Chondrocyte (in vitro differentiated cells): ENCODE data around the gene LIMCH1. TPM values are rescaled to one million over a fixed set of nuclear protein-coding genes. Genes with fewer than 3 reads are reported as not detected.

ENCODE experiments used
- DNase-seq: peaks from one replicate; pipeline ENCODE4 v3.0.0; 2021; ENCODE audit warnings: mixed read lengths, low spot score
- H3K27ac Mint-ChIP-seq: one replicate; pipeline ENCODE4 v1.8.0; 2021; ENCODE audit warnings: mild to moderate bottlenecking, moderate library complexity, mixed read lengths; ENCODE audit not compliant: unreplicated experiment
- H3K27me3 Mint-ChIP-seq: 2 replicates; pipeline ENCODE4 v1.8.0; 2021; ENCODE audit warnings: low read depth, mixed read lengths
- H3K36me3 Mint-ChIP-seq: 2 replicates; pipeline ENCODE4 v1.8.0; 2021; ENCODE audit warnings: low read depth, mixed read lengths
- H3K4me1 Mint-ChIP-seq: 2 replicates; pipeline ENCODE4 v1.8.0; 2021; ENCODE audit warnings: low read depth, mild to moderate bottlenecking, mixed read lengths
- H3K4me3 Mint-ChIP-seq: one replicate; pipeline ENCODE4 v1.8.0; 2021; ENCODE audit warnings: mild to moderate bottlenecking, moderate library complexity, mixed read lengths; ENCODE audit not compliant: unreplicated experiment
- H3K9me3 Mint-ChIP-seq: 2 replicates; pipeline ENCODE4 v1.8.0; 2021; ENCODE audit warnings: low read depth, mixed read lengths
- total RNA-seq: library from RNA; stranded (reverse); gene quantifications from 3 replicates; pipeline ENCODE4 v1.2.1, GENCODE V29; 2021
- TF ChIP-seq, protein P1 (sequence below): fragments of 200-600 bp; sonication (generic); IDR thresholded peaks from 2 replicates; pipeline ENCODE4 v1.5.0; 2021; ENCODE audit warnings: antibody characterized with exemption, mild to moderate bottlenecking, moderate library complexity

LIMCH1 gene
- total RNA-seq, 1 donor from 2014 or later, result 9.8 TPM

DNA sequence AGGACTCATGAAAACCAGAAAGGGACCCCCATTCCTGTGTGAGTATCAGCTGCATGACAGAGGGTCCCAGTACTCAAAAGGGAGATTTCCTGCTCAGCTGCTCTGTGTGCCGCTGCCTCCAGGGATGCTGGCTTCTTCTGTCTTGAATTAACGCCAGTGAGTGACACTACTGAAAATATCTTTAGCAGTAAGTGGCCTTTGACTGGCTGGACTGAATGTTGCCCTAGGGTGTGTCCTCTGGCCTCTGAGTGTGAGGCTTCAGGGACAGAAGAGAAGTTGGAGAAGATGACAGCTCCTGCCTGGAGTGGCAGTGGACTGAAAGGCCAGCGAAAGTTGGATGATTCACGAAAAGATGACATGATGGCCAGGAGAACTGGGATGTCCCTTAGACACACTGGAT lies 95.4 kb downstream of the LIMCH1 start:
- no peaks in the 10 kb centered on the region for H3K9me3 Mint-ChIP-seq
- TF ChIP-seq, protein P1, sequence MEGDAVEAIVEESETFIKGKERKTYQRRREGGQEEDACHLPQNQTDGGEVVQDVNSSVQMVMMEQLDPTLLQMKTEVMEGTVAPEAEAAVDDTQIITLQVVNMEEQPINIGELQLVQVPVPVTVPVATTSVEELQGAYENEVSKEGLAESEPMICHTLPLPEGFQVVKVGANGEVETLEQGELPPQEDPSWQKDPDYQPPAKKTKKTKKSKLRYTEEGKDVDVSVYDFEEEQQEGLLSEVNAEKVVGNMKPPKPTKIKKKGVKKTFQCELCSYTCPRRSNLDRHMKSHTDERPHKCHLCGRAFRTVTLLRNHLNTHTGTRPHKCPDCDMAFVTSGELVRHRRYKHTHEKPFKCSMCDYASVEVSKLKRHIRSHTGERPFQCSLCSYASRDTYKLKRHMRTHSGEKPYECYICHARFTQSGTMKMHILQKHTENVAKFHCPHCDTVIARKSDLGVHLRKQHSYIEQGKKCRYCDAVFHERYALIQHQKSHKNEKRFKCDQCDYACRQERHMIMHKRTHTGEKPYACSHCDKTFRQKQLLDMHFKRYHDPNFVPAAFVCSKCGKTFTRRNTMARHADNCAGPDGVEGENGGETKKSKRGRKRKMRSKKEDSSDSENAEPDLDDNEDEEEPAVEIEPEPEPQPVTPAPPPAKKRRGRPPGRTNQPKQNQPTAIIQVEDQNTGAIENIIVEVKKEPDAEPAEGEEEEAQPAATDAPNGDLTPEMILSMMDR, result no peak
- no peak overlapping the region for H3K27ac Mint-ChIP-seq
- no peak overlapping the region for H3K4me3 Mint-ChIP-seq
- H3K27me3 Mint-ChIP-seq, result peaks cover 2% of the 10 kb centered on the region
- peaks cover 2% of the 10 kb centered on the region for H3K4me1 Mint-ChIP-seq
- H3K36me3 Mint-ChIP-seq, result no peaks in the 10 kb centered on the region
- DNase-seq, result no peak

DNA sequence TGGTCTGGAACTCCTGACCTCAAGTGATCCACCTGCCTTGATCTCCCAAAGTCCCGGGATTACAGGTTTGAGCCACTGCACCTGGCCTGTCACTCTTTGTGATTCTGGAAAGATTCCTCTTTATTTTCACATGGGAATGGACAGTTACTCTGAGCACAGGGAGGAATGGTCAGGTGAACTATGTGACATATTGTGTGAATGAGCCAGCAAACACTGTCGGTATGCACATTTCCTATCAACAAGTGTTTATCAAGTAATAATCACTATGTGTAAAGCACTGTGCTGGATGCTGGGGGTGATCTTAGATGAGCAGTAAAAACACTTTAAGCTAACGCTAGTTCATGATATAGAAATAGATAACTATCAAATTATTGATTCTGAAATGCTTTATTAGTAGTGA lies 97.5 kb downstream of the LIMCH1 start:
- H3K9me3 Mint-ChIP-seq, result no peaks in the 10 kb centered on the region
- no peak for DNase-seq
- TF ChIP-seq, protein P1, result no peak
- H3K27me3 Mint-ChIP-seq, result peaks cover 2% of the 10 kb centered on the region
- peaks cover 2% of the 10 kb centered on the region for H3K4me1 Mint-ChIP-seq
- H3K4me3 Mint-ChIP-seq, result no peak overlapping the region
- no peak overlapping the region for H3K27ac Mint-ChIP-seq
- H3K36me3 Mint-ChIP-seq, result no peaks in the 10 kb centered on the region

DNA sequence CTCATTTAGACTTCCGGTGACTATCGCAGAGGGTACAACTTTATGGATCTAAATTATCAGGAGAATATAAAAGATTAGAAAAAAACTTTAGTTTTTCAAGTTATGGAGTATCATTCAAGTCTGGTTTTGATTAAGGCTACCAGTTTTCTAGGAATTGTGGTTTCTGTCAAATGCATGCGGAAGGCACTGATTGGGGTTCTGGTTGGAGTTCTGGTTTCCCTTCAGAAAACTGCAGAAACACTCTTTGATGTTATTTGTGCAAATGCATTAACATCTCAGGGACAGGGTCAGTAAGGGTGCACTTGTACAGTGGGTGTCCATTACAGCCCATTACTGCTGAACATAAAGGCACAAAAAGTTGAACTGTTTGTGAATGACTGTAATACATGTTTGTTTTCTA lies 100.2 kb downstream of the LIMCH1 start:
- no peak for DNase-seq
- H3K27me3 Mint-ChIP-seq, result peaks cover 2% of the 10 kb centered on the region
- TF ChIP-seq, protein P1, result no peak
- H3K4me3 Mint-ChIP-seq, result no peak overlapping the region
- H3K9me3 Mint-ChIP-seq, result no peaks in the 10 kb centered on the region
- no peak overlapping the region for H3K27ac Mint-ChIP-seq
- no peaks in the 10 kb centered on the region for H3K36me3 Mint-ChIP-seq
- peaks cover 7% of the 10 kb centered on the region for H3K4me1 Mint-ChIP-seq

DNA sequence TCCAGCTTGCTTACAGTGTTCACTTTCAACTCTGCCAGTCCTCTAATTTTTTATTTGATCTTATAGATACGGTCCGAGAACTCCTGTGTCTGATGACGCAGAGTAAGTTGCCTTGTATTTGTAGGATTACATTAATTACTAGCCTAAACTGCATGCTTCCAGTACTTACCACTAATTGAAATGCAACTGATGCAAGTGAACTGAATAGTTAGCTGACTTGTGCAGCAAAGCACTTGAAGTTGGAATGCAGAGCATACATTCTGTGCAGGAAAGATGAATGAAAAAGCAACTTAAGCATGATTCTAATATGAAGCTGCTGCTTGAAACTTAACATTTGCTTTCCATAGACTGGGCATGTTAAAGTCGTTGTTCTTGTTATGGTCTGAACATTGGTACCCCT lies 100.9 kb downstream of the LIMCH1 start:
- no peak for DNase-seq
- no peaks in the 10 kb centered on the region for H3K36me3 Mint-ChIP-seq
- no peaks in the 10 kb centered on the region for H3K9me3 Mint-ChIP-seq
- no peak overlapping the region for H3K4me3 Mint-ChIP-seq
- H3K4me1 Mint-ChIP-seq, result peaks cover 7% of the 10 kb centered on the region
- TF ChIP-seq, protein P1, result no peak
- H3K27ac Mint-ChIP-seq, result no peak overlapping the region
- peaks cover 2% of the 10 kb centered on the region for H3K27me3 Mint-ChIP-seq

DNA sequence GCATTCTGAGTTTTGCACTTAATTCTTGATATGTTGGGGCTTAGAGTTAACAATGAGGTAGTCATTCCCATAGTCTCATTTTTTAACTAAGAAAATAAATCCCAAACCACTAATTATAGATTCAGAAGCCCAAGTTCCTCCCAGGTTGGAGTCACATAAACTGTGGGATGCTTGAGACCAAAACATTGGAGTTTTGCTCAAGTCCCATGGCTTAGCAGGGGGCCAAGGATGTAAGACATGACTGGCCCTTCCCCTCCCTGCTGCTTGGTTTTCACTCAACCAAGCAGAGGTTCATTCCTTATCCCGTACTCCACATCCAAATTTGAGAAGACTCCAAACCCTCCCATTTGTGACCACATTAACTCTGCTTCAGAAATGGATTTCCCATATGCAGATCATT lies 101.3 kb downstream of the LIMCH1 start:
- peaks cover 10% of the 10 kb centered on the region for H3K4me1 Mint-ChIP-seq
- TF ChIP-seq, protein P1, result no peak
- H3K36me3 Mint-ChIP-seq, result no peaks in the 10 kb centered on the region
- no peak overlapping the region for H3K4me3 Mint-ChIP-seq
- H3K27ac Mint-ChIP-seq, result no peak overlapping the region
- H3K27me3 Mint-ChIP-seq, result peaks cover 3% of the 10 kb centered on the region
- DNase-seq, result no peak
- no peaks in the 10 kb centered on the region for H3K9me3 Mint-ChIP-seq
